Fibroblast of mammary gland (primary cell): ENCODE measurements around the gene TXNDC11.

ENCODE experiments used
- DNase-seq: peaks from one replicate; pipeline ENCODE4 v3.0.0-alpha.2; 2010; ENCODE audit warnings: low read depth
- H3K4me3 ChIP-seq: 2 replicates; pipeline ENCODE4 v1.5.1; 2011; ENCODE audit warnings: low read depth, mild to moderate bottlenecking, low read length, moderate library complexity; ENCODE audit not compliant: control insufficient read depth
- CTCF ChIP-seq: conservative IDR thresholded peaks from 2 replicates; pipeline ENCODE4 v1.5.1; 2011; ENCODE audit warnings: low read depth, low read length, inconsistent platforms; ENCODE audit not compliant: control insufficient read depth, insufficient read depth

Gene TXNDC11

GRCh38 chr16:11667824-11668622 lies 74.6 kb downstream of the TXNDC11 start, which contains the start of gene SNN:
SNN (plus strand) TSS chr16:11668455; CDS start chr16:11676060, 7,605 bp downstream.
- TF ChIP-seq CTCF: no peak
- peak; percentile 59 for DNase-seq
- H3K4me3 ChIP-seq: peak within 1 kb of the TSS; percentile 56

- no peak for TF ChIP-seq CTCF
- DNase-seq: no peak
- no peak overlapping the region for H3K4me3 ChIP-seq
These were observed 75.3 kb downstream of the TXNDC11 start for GRCh38 chr16:11667221-11667823.

GRCh38 chr16:11666103-11667055 lies 76.3 kb downstream of the TXNDC11 start:
- no peak for TF ChIP-seq CTCF
- no peak overlapping the region for H3K4me3 ChIP-seq
- DNase-seq: no peak

- no peak for DNase-seq
- no peak overlapping the region for H3K4me3 ChIP-seq
These were observed 77.6 kb downstream of the TXNDC11 start for GRCh38 chr16:11665071-11665491.

GRCh38 chr16:11662582-11662981 lies 80.1 kb downstream of the TXNDC11 start:
- no peak for DNase-seq
- H3K4me3 ChIP-seq: no peak overlapping the region
- TF ChIP-seq CTCF: no peak

More at GRCh38 chr16:11665071-11665491, 77.6 kb downstream of the TXNDC11 start:
- no peak for TF ChIP-seq CTCF

GRCh38 chr16:11660565-11660964 lies 82.1 kb downstream of the TXNDC11 start:
- no peak for DNase-seq
- TF ChIP-seq CTCF: no peak
- no peak overlapping the region for H3K4me3 ChIP-seq
